Stimulated activated memory B cell treated with anti-CD40 and anti-IgM and Interleukin-4, amounts not matched to agents 10 μg/mL and 1 μg/mL and 100 μg/mL, for 72 hours (primary cell): ENCODE measurements around the gene NT5C.
"Not testable (repeated sequence)": the region's sequence is repeated elsewhere in the genome, so short reads cannot be mapped to it uniquely, and the experiment has no call there.

ENCODE experiments used
- ATAC-seq: fragments of 150-1000 bp; cut with Tn5 transposase; 2 replicates; pipeline ENCODE4 v1.10.0; 2021
- H3K27ac Mint-ChIP-seq: one replicate; pipeline ENCODE4 v1.8.0; 2022; ENCODE audit warnings: mild to moderate bottlenecking, mixed read lengths
- H3K27me3 Mint-ChIP-seq: one replicate; pipeline ENCODE4 v1.8.0; 2022; ENCODE audit warnings: mixed read lengths
- H3K36me3 Mint-ChIP-seq: one replicate; pipeline ENCODE4 v1.8.0; 2022; ENCODE audit warnings: mixed read lengths
- H3K4me1 Mint-ChIP-seq: one replicate; pipeline ENCODE4 v1.8.0; 2022; ENCODE audit warnings: mixed read lengths
- H3K4me3 Mint-ChIP-seq: one replicate; pipeline ENCODE4 v1.8.0; 2022; ENCODE audit warnings: mild to moderate bottlenecking, moderate library complexity, mixed read lengths
- H3K9me3 Mint-ChIP-seq: one replicate; pipeline ENCODE4 v1.8.0; 2022; ENCODE audit warnings: mixed read lengths

The NT5C gene

GRCh38 chr17:75152922-75153779 lies 21.6 kb upstream of the NT5C start:
- Mint-ChIP-seq H3K4me1 (peaks cover 47% of the 10 kb centered on the region), H3K9me3 (no peaks in the 10 kb centered on the region), H3K4me3 (peak overlapping the region; percentile 97), H3K27ac (peak overlapping the region; percentile 88), H3K36me3 (peaks cover 8% of the 10 kb centered on the region), H3K27me3 (no peaks in the 10 kb centered on the region)
- no peak for ATAC-seq

GRCh38 chr17:75152523-75152921 lies 21.0 kb upstream of the NT5C start:
- peaks cover 52% of the 10 kb centered on the region for H3K4me1 Mint-ChIP-seq
- peak overlapping the region; percentile 97 for H3K4me3 Mint-ChIP-seq
- H3K36me3 Mint-ChIP-seq = peaks cover 14% of the 10 kb centered on the region
- no peaks in the 10 kb centered on the region for H3K9me3 Mint-ChIP-seq
- no peaks in the 10 kb centered on the region for H3K27me3 Mint-ChIP-seq
- ATAC-seq = no peak
- H3K27ac Mint-ChIP-seq = peak overlapping the region; percentile 88

DNA sequence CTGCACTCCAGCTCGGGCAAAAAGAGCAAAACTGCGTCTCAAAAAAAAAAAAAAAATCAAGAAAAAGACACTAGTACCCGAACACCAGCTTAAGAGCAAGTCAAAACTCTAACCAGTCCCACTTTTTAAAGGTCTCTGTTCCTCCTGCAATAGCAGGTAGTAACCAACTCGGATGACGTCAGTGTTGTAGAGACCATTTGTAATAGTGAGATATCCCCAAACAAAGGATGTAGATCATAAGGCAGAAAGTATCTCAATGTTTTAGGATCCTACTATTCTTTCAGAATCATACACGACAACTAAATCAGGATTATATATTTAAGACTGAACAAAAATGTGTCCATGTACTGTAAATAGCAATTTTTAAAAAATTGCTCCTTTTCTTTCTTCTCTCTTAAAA lies 20.4 kb upstream of the NT5C start:
- H3K4me1 Mint-ChIP-seq = peaks cover 58% of the 10 kb centered on the region
- no peak overlapping the region for H3K27ac Mint-ChIP-seq
- no peak for ATAC-seq
- H3K27me3 Mint-ChIP-seq = no peaks in the 10 kb centered on the region
- H3K9me3 Mint-ChIP-seq = no peaks in the 10 kb centered on the region
- no peak overlapping the region for H3K4me3 Mint-ChIP-seq
- H3K36me3 Mint-ChIP-seq = peaks cover 20% of the 10 kb centered on the region

GRCh38 chr17:75147878-75148546 lies 16.5 kb upstream of the NT5C start:
- H3K36me3 Mint-ChIP-seq = peaks cover 49% of the 10 kb centered on the region
- peak overlapping the region; percentile 71 for H3K27ac Mint-ChIP-seq
- H3K4me1 Mint-ChIP-seq = peaks cover 37% of the 10 kb centered on the region
- no peak overlapping the region for H3K4me3 Mint-ChIP-seq
- H3K27me3 Mint-ChIP-seq = no peaks in the 10 kb centered on the region
- ATAC-seq = peak; percentile 39
- no peaks in the 10 kb centered on the region for H3K9me3 Mint-ChIP-seq

DNA sequence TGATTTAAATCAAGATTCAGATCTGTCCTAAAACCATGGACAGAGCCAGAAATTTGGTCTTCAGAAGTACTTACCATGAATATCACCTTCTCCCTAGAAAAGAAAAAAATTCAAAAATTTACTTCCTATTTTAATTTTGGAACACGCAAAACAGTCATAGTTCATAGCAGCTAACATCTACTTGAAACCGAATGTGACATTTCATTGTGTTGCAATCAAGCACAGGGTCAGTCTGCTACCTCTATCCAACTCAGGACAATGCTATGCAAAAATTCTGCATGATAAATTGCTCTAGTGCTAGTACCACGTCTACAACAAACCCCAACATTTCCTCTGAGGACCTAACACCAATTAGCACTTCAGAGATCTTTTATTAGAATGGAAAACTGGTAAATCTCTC lies 15.1 kb upstream of the NT5C start:
- no peak for ATAC-seq
- Mint-ChIP-seq H3K27me3 (no peaks in the 10 kb centered on the region), H3K4me1 (peaks cover 30% of the 10 kb centered on the region), H3K36me3 (peaks cover 52% of the 10 kb centered on the region), H3K4me3 (no peak overlapping the region), H3K9me3 (no peaks in the 10 kb centered on the region), H3K27ac (peak overlapping the region; percentile 71)

DNA sequence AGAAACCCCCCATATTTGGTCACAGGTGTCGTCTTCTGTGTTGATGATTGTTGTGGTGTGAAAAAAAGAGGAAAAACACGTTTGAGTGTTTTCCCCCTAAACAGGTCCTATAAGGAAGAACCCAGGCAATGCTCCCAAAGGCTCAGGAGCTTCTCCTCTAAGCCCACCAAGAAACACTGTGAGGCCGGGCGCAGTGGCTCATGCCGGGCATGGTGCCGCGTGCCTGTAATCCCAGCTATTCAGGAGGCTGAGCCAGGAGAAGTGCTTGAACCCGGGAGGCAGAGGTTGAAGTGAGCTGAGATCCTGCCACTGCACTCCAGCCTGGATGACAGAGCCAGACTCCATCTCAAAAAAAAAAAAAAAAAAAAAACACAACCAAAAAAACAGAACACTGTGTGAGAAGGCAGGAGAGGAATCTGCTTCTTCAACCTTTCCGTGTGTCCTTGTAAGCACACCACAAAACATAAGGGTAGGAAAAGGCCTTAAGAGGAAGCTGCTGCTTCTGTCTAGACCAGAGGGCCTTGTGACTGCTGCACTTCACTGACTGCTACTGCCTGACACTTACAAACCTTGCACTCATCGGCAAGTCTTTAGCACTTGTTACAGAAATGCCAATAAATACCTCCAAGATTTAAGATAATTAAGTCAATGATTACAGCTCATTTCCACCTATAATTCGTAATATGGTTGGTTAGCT lies 13.4 kb upstream of the NT5C start:
- Mint-ChIP-seq H3K4me3 (no peak overlapping the region), H3K27me3 (no peaks in the 10 kb centered on the region), H3K9me3 (no peaks in the 10 kb centered on the region), H3K4me1 (peaks cover 42% of the 10 kb centered on the region), H3K36me3 (peaks cover 59% of the 10 kb centered on the region), H3K27ac (peak overlapping the region; percentile 48)
- no peak for ATAC-seq

DNA sequence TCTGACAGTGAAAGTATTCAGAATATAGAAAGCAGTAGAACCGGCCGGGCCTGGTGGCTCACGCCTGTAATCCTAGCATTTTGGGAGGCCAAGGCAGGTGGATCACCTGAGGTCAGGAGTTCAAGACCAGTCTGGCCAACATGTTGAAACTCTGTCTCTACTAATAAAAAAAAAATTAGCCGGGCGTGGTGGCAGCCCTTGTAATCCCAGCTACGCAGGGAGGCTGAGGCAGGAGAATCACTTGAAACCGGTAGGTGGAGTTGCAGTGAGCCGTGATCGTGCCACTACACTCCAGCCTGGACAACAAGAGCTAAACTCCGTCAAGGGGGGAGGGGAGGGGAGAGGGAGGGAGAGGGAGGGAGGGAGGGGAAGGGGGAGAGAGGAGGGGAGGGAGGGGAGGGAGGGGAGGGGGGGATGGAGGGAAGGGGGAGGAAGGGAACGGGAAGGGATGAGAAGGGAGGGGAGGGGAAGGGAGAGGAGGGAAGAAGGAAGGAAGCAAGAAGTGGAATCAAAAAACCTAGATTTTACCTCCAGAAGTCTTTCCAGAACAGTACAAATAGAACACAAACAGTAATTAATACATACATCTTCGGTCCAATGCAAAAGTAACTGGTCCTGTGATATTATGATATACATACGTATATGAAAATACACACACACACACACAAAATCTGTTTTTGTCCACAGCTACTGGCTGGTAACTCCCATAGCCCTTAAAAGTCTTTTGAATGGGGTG lies 10.9 kb upstream of the NT5C start:
- H3K9me3 Mint-ChIP-seq = no peaks in the 10 kb centered on the region
- H3K36me3 Mint-ChIP-seq = peaks cover 44% of the 10 kb centered on the region
- H3K4me3 Mint-ChIP-seq = no peak overlapping the region
- H3K27ac Mint-ChIP-seq = no peak overlapping the region
- peaks cover 23% of the 10 kb centered on the region for H3K4me1 Mint-ChIP-seq
- ATAC-seq = no peak
- H3K27me3 Mint-ChIP-seq = no peaks in the 10 kb centered on the region

- H3K27ac Mint-ChIP-seq = no peak overlapping the region
- no peaks in the 10 kb centered on the region for H3K9me3 Mint-ChIP-seq
- H3K4me3 Mint-ChIP-seq = no peak overlapping the region
- peaks cover 16% of the 10 kb centered on the region for H3K4me1 Mint-ChIP-seq
- H3K27me3 Mint-ChIP-seq = no peaks in the 10 kb centered on the region
- no peak for ATAC-seq
- peaks cover 13% of the 10 kb centered on the region for H3K36me3 Mint-ChIP-seq
These were observed 7.0 kb upstream of the NT5C start for GRCh38 chr17:75138519-75138918.

GRCh38 chr17:75137762-75138161 lies 6.2 kb upstream of the NT5C start:
- ATAC-seq, H3K27ac Mint-ChIP-seq, H3K27me3 Mint-ChIP-seq, H3K4me3 Mint-ChIP-seq, H3K9me3 Mint-ChIP-seq: not testable (repeated sequence)
- H3K4me1 Mint-ChIP-seq = peaks cover 16% of the 10 kb centered on the region
- H3K36me3 Mint-ChIP-seq = peaks cover 10% of the 10 kb centered on the region

DNA sequence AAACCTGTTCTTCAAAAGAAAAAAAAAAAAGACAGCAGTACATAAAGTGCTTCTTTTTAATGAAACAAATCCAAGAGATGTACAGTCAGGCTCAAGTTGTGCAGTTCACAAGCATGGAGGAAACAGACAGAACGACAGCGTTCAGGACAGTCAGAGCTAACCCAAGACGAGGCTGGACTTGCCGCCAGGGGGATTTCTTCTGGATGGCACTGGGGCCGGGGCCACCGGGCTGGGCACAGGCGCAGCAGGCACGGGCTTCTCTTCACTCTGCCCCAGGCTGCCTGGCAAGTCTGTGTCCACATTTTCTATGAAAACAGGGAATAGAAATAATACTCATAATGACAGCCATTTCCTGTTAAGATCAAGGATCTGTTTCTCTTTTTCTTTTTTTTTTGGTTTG lies 4.4 kb upstream of the NT5C start:
- H3K27ac Mint-ChIP-seq = peak overlapping the region; percentile 44
- peaks cover 8% of the 10 kb centered on the region for H3K4me1 Mint-ChIP-seq
- ATAC-seq = no peak
- H3K36me3 Mint-ChIP-seq = peaks cover under 1% of the 10 kb centered on the region
- no peak overlapping the region for H3K4me3 Mint-ChIP-seq
- no peaks in the 10 kb centered on the region for H3K27me3 Mint-ChIP-seq
- H3K9me3 Mint-ChIP-seq = no peaks in the 10 kb centered on the region

DNA sequence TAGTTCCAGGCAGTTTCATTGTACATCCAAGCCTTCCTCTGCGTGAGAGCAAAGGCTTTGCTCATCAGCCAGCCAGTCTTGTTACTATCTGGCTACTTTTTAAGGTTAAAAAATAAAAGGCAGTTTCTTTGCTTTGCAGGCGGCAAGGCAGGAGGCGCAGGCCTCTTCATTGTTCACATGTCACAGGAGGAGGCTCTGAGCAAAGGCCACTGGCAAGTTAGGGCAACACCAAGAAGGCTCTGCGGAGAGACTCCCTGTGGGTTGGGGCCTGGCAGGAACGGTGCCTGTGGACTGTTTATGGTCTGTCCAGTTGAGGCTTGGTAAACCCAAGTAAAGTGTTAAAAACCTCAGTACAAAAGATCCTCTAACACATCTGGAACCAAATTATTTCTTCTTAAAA lies 3.9 kb upstream of the NT5C start:
- no peak overlapping the region for H3K4me3 Mint-ChIP-seq
- peaks cover 2% of the 10 kb centered on the region for H3K36me3 Mint-ChIP-seq
- no peaks in the 10 kb centered on the region for H3K27me3 Mint-ChIP-seq
- ATAC-seq = no peak
- peak overlapping the region; percentile 44 for H3K27ac Mint-ChIP-seq
- H3K4me1 Mint-ChIP-seq = peaks cover 8% of the 10 kb centered on the region
- no peaks in the 10 kb centered on the region for H3K9me3 Mint-ChIP-seq

GRCh38 chr17:75133607-75134347 lies 2.2 kb upstream of the NT5C start:
- H3K27ac Mint-ChIP-seq, ATAC-seq, H3K9me3 Mint-ChIP-seq, H3K4me3 Mint-ChIP-seq, H3K27me3 Mint-ChIP-seq: not testable (repeated sequence)
- peaks cover 21% of the 10 kb centered on the region for H3K4me1 Mint-ChIP-seq
- H3K36me3 Mint-ChIP-seq = peaks cover 16% of the 10 kb centered on the region

GRCh38 chr17:75133001-75133400 lies 1.5 kb upstream of the NT5C start:
- H3K4me3 Mint-ChIP-seq = no peak overlapping the region
- no peaks in the 10 kb centered on the region for H3K9me3 Mint-ChIP-seq
- ATAC-seq = no peak
- no peaks in the 10 kb centered on the region for H3K27me3 Mint-ChIP-seq
- peaks cover 28% of the 10 kb centered on the region for H3K4me1 Mint-ChIP-seq
- no peak overlapping the region for H3K27ac Mint-ChIP-seq
- peaks cover 17% of the 10 kb centered on the region for H3K36me3 Mint-ChIP-seq
